Measurements from ENCODE around the gene TRAPPC5. TPM values are rescaled to one million over a fixed set of nuclear protein-coding genes. Genes with fewer than 3 reads are reported as not detected.

The TRAPPC5 gene
- total and polyA plus RNA-seq, 4 experiments from 2014 or later: 60.7 to 153 (median 103) TPM

GRCh38 chr19:7730286-7731217 lies 49.9 kb downstream of the TRAPPC5 start:
- DNase-seq: no peak
- Mint-ChIP-seq H3K27ac (peak overlapping the region in 1 of 7 donors; percentile 77), H3K27me3 (peaks cover 34 to 36% of the 10 kb centered on the region in 2 donors), H3K4me3 (peak overlapping the region in 2 of 8 donors; percentile 21 to 75), H3K36me3 (no peaks in the 10 kb centered on the region), H3K9me3 (peaks cover 0 to 4% (median 0%) of the 10 kb centered on the region in 8 donors), H3K4me1 (peaks cover 2 to 17% (median 12%) of the 10 kb centered on the region in 4 donors)
- ChIA-PET POLR2A (ENCODE audit: partially characterized antibody) (no interaction called here), CTCF (ENCODE audit: partially characterized antibody) (no interaction called here)
- intact Hi-C loops (cut with micrococcal nuclease): no loop called here
- no peaks in the 10 kb centered on the region for H3K36me3 ChIP-seq (ENCODE audit: insufficient read depth, low read length)
- H3K27me3 ChIP-seq (ENCODE audit: insufficient read depth, low read length): peaks cover 21% of the 10 kb centered on the region
- no peak overlapping the region for H3K27ac ChIP-seq (ENCODE audit: low read depth, low read length)
- H3K4me3 ChIP-seq (ENCODE audit: low read length in 2 of 2): no peak overlapping the region
- no peaks in the 10 kb centered on the region for H3K9me3 ChIP-seq (ENCODE audit: control insufficient read depth in 1 of 2, low read length in 2 of 2)
- peaks cover 17% of the 10 kb centered on the region for H3K4me1 ChIP-seq (ENCODE audit: insufficient read depth, low read length)

GRCh38 chr19:7731218-7731595 lies 50.6 kb downstream of the TRAPPC5 start:
- no peak for DNase-seq
- peaks cover 21% of the 10 kb centered on the region for H3K27me3 ChIP-seq (ENCODE audit: insufficient read depth, low read length)
- H3K27ac ChIP-seq (ENCODE audit: low read depth, low read length): no peak overlapping the region
- no peaks in the 10 kb centered on the region for H3K36me3 ChIP-seq (ENCODE audit: insufficient read depth, low read length)
- H3K4me1 ChIP-seq (ENCODE audit: insufficient read depth, low read length): peaks cover 17% of the 10 kb centered on the region
- no peaks in the 10 kb centered on the region for H3K36me3 Mint-ChIP-seq
- peaks cover 2 to 17% (median 12%) of the 10 kb centered on the region in 4 donors for H3K4me1 Mint-ChIP-seq
- intact Hi-C loops (cut with micrococcal nuclease): no loop called here
- peak overlapping the region in 1 of 8 donors; percentile 41 for H3K4me3 Mint-ChIP-seq
- CTCF ChIA-PET (ENCODE audit: partially characterized antibody): no interaction called here
- H3K9me3 Mint-ChIP-seq: peaks cover 0 to 4% (median 0%) of the 10 kb centered on the region in 8 donors
- no peaks in the 10 kb centered on the region for H3K9me3 ChIP-seq (ENCODE audit: control insufficient read depth in 1 of 2, low read length in 2 of 2)
- POLR2A ChIA-PET (ENCODE audit: partially characterized antibody): no interaction called here
- H3K4me3 ChIP-seq (ENCODE audit: low read length in 2 of 2): no peak overlapping the region
- H3K27ac Mint-ChIP-seq: no peak overlapping the region
- H3K27me3 Mint-ChIP-seq: peaks cover 35 to 36% of the 10 kb centered on the region in 2 donors

- Histone ChIP-seq H3K27me3 (ENCODE audit: insufficient read depth, low read length) (peaks cover 21% of the 10 kb centered on the region), H3K4me1 (ENCODE audit: insufficient read depth, low read length) (peaks cover 17% of the 10 kb centered on the region), H3K4me3 (ENCODE audit: low read length in 2 of 2) (no peak overlapping the region), H3K36me3 (ENCODE audit: insufficient read depth, low read length) (no peaks in the 10 kb centered on the region), H3K27ac (ENCODE audit: low read depth, low read length) (no peak overlapping the region), H3K9me3 (ENCODE audit: control insufficient read depth in 1 of 2, low read length in 2 of 2) (no peaks in the 10 kb centered on the region)
- peaks cover 36% of the 10 kb centered on the region in 2 donors for H3K27me3 Mint-ChIP-seq
- H3K4me3 Mint-ChIP-seq: peak overlapping the region in 1 of 8 donors; percentile 41
- no peak overlapping the region for H3K27ac Mint-ChIP-seq
- peaks cover 2 to 17% (median 12%) of the 10 kb centered on the region in 4 donors for H3K4me1 Mint-ChIP-seq
- peaks cover 0 to 4% (median 0%) of the 10 kb centered on the region in 8 donors for H3K9me3 Mint-ChIP-seq
- H3K36me3 Mint-ChIP-seq: no peaks in the 10 kb centered on the region
- intact Hi-C loops (cut with micrococcal nuclease): no loop called here
- POLR2A ChIA-PET (ENCODE audit: partially characterized antibody): no interaction called here
- CTCF ChIA-PET (ENCODE audit: partially characterized antibody): no interaction called here
- DNase-seq: no peak
Measured at GRCh38 chr19:7731615-7732014, 51.0 kb downstream of the TRAPPC5 start.

GRCh38 chr19:7732045-7732444 lies 51.4 kb downstream of the TRAPPC5 start, which contains the start of gene CLEC4G:
TSS of gene CLEC4G (minus strand) at chr19:7732110. CDS start at chr19:7732102, 8 bp downstream.
- H3K4me3 Mint-ChIP-seq: peak within 1 kb of the TSS in 2 of 8 donors; percentile 2 to 41
- no peaks in the 10 kb centered on the region for H3K36me3 Mint-ChIP-seq
- no peak for DNase-seq
- Histone ChIP-seq H3K27ac (ENCODE audit: low read depth, low read length) (no peak within 1 kb of the TSS), H3K27me3 (ENCODE audit: insufficient read depth, low read length) (peaks cover 21% of the 10 kb centered on the region), H3K36me3 (ENCODE audit: insufficient read depth, low read length) (no peaks in the 10 kb centered on the region), H3K4me1 (ENCODE audit: insufficient read depth, low read length) (peaks cover 17% of the 10 kb centered on the region), H3K9me3 (ENCODE audit: control insufficient read depth in 1 of 2, low read length in 2 of 2) (no peaks in the 10 kb centered on the region), H3K4me3 (ENCODE audit: low read length in 2 of 2) (no peak within 1 kb of the TSS)
- peaks cover 36% of the 10 kb centered on the region in 2 donors for H3K27me3 Mint-ChIP-seq
- ChIA-PET CTCF (ENCODE audit: partially characterized antibody) (no interaction called here), POLR2A (ENCODE audit: partially characterized antibody) (no interaction called here)
- peaks cover 0 to 4% (median 0%) of the 10 kb centered on the region in 8 donors for H3K9me3 Mint-ChIP-seq
- peaks cover 2 to 17% (median 12%) of the 10 kb centered on the region in 4 donors for H3K4me1 Mint-ChIP-seq
- H3K27ac Mint-ChIP-seq: no peak within 1 kb of the TSS
- intact Hi-C loops (cut with micrococcal nuclease): no loop called here

- H3K36me3 ChIP-seq (ENCODE audit: insufficient read depth, low read length): no peaks in the 10 kb centered on the region
- peaks cover 17% of the 10 kb centered on the region for H3K4me1 ChIP-seq (ENCODE audit: insufficient read depth, low read length)
- peaks cover 19% of the 10 kb centered on the region for H3K27me3 ChIP-seq (ENCODE audit: insufficient read depth, low read length)
- H3K27ac Mint-ChIP-seq: no peak overlapping the region
- no peak for DNase-seq
- ChIA-PET POLR2A (ENCODE audit: partially characterized antibody) (no interaction called here), CTCF (ENCODE audit: partially characterized antibody) (no interaction called here)
- no peaks in the 10 kb centered on the region for H3K36me3 Mint-ChIP-seq
- no peaks in the 10 kb centered on the region for H3K9me3 ChIP-seq (ENCODE audit: control insufficient read depth in 1 of 2, low read length in 2 of 2)
- no peak overlapping the region for H3K27ac ChIP-seq (ENCODE audit: low read depth, low read length)
- peaks cover 30 to 31% of the 10 kb centered on the region in 2 donors for H3K27me3 Mint-ChIP-seq
- no peak overlapping the region for H3K4me3 Mint-ChIP-seq
- intact Hi-C loops (cut with micrococcal nuclease): no loop called here
- no peak overlapping the region for H3K4me3 ChIP-seq (ENCODE audit: low read length in 2 of 2)
- H3K4me1 Mint-ChIP-seq: peaks cover 2 to 17% (median 12%) of the 10 kb centered on the region in 4 donors
- H3K9me3 Mint-ChIP-seq: peaks cover 0 to 1% (median 0%) of the 10 kb centered on the region in 8 donors
Measured at GRCh38 chr19:7733376-7733775, 52.7 kb downstream of the TRAPPC5 start.

- Mint-ChIP-seq H3K4me3 (no peak overlapping the region), H3K27ac (peak overlapping the region in 1 of 7 donors; percentile 40), H3K27me3 (peaks cover 19 to 21% of the 10 kb centered on the region in 2 donors), H3K9me3 (peaks cover 0 to 1% (median 0%) of the 10 kb centered on the region in 8 donors), H3K4me1 (peaks cover 0 to 10% (median 6%) of the 10 kb centered on the region in 4 donors), H3K36me3 (no peaks in the 10 kb centered on the region)
- Histone ChIP-seq H3K9me3 (ENCODE audit: control insufficient read depth in 1 of 2, low read length in 2 of 2) (no peaks in the 10 kb centered on the region), H3K4me3 (ENCODE audit: low read length in 2 of 2) (no peak overlapping the region), H3K27ac (ENCODE audit: low read depth, low read length) (no peak overlapping the region), H3K36me3 (ENCODE audit: insufficient read depth, low read length) (no peaks in the 10 kb centered on the region), H3K27me3 (ENCODE audit: insufficient read depth, low read length) (peaks cover 7% of the 10 kb centered on the region), H3K4me1 (ENCODE audit: insufficient read depth, low read length) (peaks cover 10% of the 10 kb centered on the region)
- no peak for DNase-seq
- intact Hi-C loops (cut with micrococcal nuclease): no loop called here
- ChIA-PET POLR2A (ENCODE audit: partially characterized antibody) (no interaction called here), CTCF (ENCODE audit: partially characterized antibody) (no interaction called here)
Measured at GRCh38 chr19:7734220-7735203, 53.9 kb downstream of the TRAPPC5 start.

- intact Hi-C loops (cut with micrococcal nuclease): no loop called here
- POLR2A ChIA-PET (ENCODE audit: partially characterized antibody): no interaction called here
Measured at GRCh38 chr19:7736148-7736547, 55.5 kb downstream of the TRAPPC5 start.

More at GRCh38 chr19:7736148-7736547, 55.5 kb downstream of the TRAPPC5 start:
- Histone ChIP-seq H3K9me3 (ENCODE audit: control insufficient read depth in 1 of 2, low read length in 2 of 2) (no peaks in the 10 kb centered on the region), H3K36me3 (ENCODE audit: insufficient read depth, low read length) (no peaks in the 10 kb centered on the region), H3K4me3 (ENCODE audit: low read length in 2 of 2) (no peak overlapping the region), H3K27ac (ENCODE audit: low read depth, low read length) (no peak overlapping the region), H3K27me3 (ENCODE audit: insufficient read depth, low read length) (no peaks in the 10 kb centered on the region), H3K4me1 (ENCODE audit: insufficient read depth, low read length) (no peaks in the 10 kb centered on the region)
- DNase-seq: no peak
- no peaks in the 10 kb centered on the region for H3K36me3 Mint-ChIP-seq
- no peak overlapping the region for H3K4me3 Mint-ChIP-seq
- H3K4me1 Mint-ChIP-seq: peaks cover 0 to 2% (median 0%) of the 10 kb centered on the region in 4 donors
- H3K27me3 Mint-ChIP-seq: peaks cover 18 to 21% of the 10 kb centered on the region in 2 donors
- H3K9me3 Mint-ChIP-seq: peaks cover 0 to 1% (median 0%) of the 10 kb centered on the region in 8 donors
- peak overlapping the region in 1 of 7 donors; percentile 79 for H3K27ac Mint-ChIP-seq
- CTCF ChIA-PET (ENCODE audit: partially characterized antibody): no interaction called here

All from CD4-positive, alpha-beta memory T cell (primary cell).